ENCODE results near the gene RABL3. TPM values are rescaled to one million over a fixed set of nuclear protein-coding genes. Genes with fewer than 3 reads are reported as not detected.
"Not testable (repeated sequence)": the region's sequence is repeated elsewhere in the genome, so short reads cannot be mapped to it uniquely, and the experiment has no call there.

The RABL3 gene
- total RNA-seq, 3 donors from 2014 or later = 20.6 to 35.4 (median 22.3) TPM

GRCh38 chr3:120762615-120763014 lies 20.3 kb upstream of the RABL3 start:
- TF ChIP-seq POLR2AphosphoS5 (IDR thresholded peaks at IDR 0.05) (no peak), CTCF (IDR thresholded peaks at IDR 0.05) (no peak), POLR2A (IDR thresholded peaks at IDR 0.05) (no peak)
- no peaks in the 10 kb centered on the region for H3K9me3 ChIP-seq
- no peak for DNase-seq (ENCODE audit: low spot score in 2 of 2)
- no peak overlapping the region for H3K4me3 ChIP-seq
- H3K36me3 ChIP-seq = no peaks in the 10 kb centered on the region
- H3K27me3 ChIP-seq = no peaks in the 10 kb centered on the region
- intact Hi-C loops (cut with DNase I; ENCODE audit: low total_unique reads) = no loop called here
- no peak overlapping the region for H3K27ac ChIP-seq
- no peaks in the 10 kb centered on the region for H3K4me1 ChIP-seq

- DNase-seq (ENCODE audit: low spot score in 2 of 2); H3K27me3 ChIP-seq; H3K4me3 ChIP-seq; H3K4me1 ChIP-seq; intact Hi-C loops (cut with DNase I; ENCODE audit: low total_unique reads); H3K9me3 ChIP-seq; H3K36me3 ChIP-seq; H3K27ac ChIP-seq: not testable (repeated sequence)
Measured at GRCh38 chr3:120758551-120758950, 16.2 kb upstream of the RABL3 start.

- no peaks in the 10 kb centered on the region for H3K4me1 ChIP-seq
- no peaks in the 10 kb centered on the region for H3K27me3 ChIP-seq
- H3K36me3 ChIP-seq = no peaks in the 10 kb centered on the region
- H3K27ac ChIP-seq = no peak overlapping the region
- intact Hi-C loops (cut with DNase I; ENCODE audit: low total_unique reads) = no loop called here
- no peak for DNase-seq (ENCODE audit: low spot score in 2 of 2)
- no peak for TF ChIP-seq POLR2A (IDR thresholded peaks at IDR 0.05)
- no peak for TF ChIP-seq POLR2AphosphoS5 (IDR thresholded peaks at IDR 0.05)
- TF ChIP-seq CTCF (IDR thresholded peaks at IDR 0.05) = no peak
- H3K9me3 ChIP-seq = no peaks in the 10 kb centered on the region
- no peak overlapping the region for H3K4me3 ChIP-seq
Measured at GRCh38 chr3:120756061-120756460, 13.7 kb upstream of the RABL3 start.

GRCh38 chr3:120753810-120754209 lies 11.5 kb upstream of the RABL3 start:
- Histone ChIP-seq H3K4me3 (no peak overlapping the region), H3K27ac (no peak overlapping the region), H3K36me3 (no peaks in the 10 kb centered on the region), H3K9me3 (no peaks in the 10 kb centered on the region), H3K4me1 (no peaks in the 10 kb centered on the region), H3K27me3 (no peaks in the 10 kb centered on the region)
- intact Hi-C loops (cut with DNase I; ENCODE audit: low total_unique reads) = no loop called here
- no peak for TF ChIP-seq POLR2AphosphoS5 (IDR thresholded peaks at IDR 0.05)
- TF ChIP-seq CTCF (IDR thresholded peaks at IDR 0.05) = no peak
- TF ChIP-seq POLR2A (IDR thresholded peaks at IDR 0.05) = no peak
- DNase-seq (ENCODE audit: low spot score in 2 of 2) = no peak

GRCh38 chr3:120752865-120753264 lies 10.5 kb upstream of the RABL3 start:
- no peak overlapping the region for H3K27ac ChIP-seq
- H3K9me3 ChIP-seq = no peaks in the 10 kb centered on the region
- no peaks in the 10 kb centered on the region for H3K4me1 ChIP-seq
- no peak for DNase-seq (ENCODE audit: low spot score in 2 of 2)
- H3K4me3 ChIP-seq = no peak overlapping the region
- H3K36me3 ChIP-seq = no peaks in the 10 kb centered on the region
- H3K27me3 ChIP-seq = no peaks in the 10 kb centered on the region
- TF ChIP-seq CTCF (IDR thresholded peaks at IDR 0.05) (no peak), POLR2AphosphoS5 (IDR thresholded peaks at IDR 0.05) (no peak), POLR2A (IDR thresholded peaks at IDR 0.05) (no peak)
- intact Hi-C loops (cut with DNase I; ENCODE audit: low total_unique reads) = no loop called here

- DNase-seq (ENCODE audit: low spot score in 2 of 2) = no peak
- no peaks in the 10 kb centered on the region for H3K27me3 ChIP-seq
- H3K4me3 ChIP-seq = no peak overlapping the region
- no peaks in the 10 kb centered on the region for H3K4me1 ChIP-seq
- no peaks in the 10 kb centered on the region for H3K36me3 ChIP-seq
- H3K27ac ChIP-seq = no peak overlapping the region
- H3K9me3 ChIP-seq = no peaks in the 10 kb centered on the region
- TF ChIP-seq CTCF (IDR thresholded peaks at IDR 0.05) (no peak), POLR2AphosphoS5 (IDR thresholded peaks at IDR 0.05) (no peak), POLR2A (IDR thresholded peaks at IDR 0.05) (no peak)
- intact Hi-C loops (cut with DNase I; ENCODE audit: low total_unique reads) = no loop called here
Measured at GRCh38 chr3:120752230-120752629, 9.9 kb upstream of the RABL3 start.

Measured in breast epithelium (tissue), 4 donors.